ENCODE measurements around the gene ACAT2.
A peak's percentile ranks its signal among the peaks of the same experiment; 100 is the strongest.

Gene ACAT2

DNA sequence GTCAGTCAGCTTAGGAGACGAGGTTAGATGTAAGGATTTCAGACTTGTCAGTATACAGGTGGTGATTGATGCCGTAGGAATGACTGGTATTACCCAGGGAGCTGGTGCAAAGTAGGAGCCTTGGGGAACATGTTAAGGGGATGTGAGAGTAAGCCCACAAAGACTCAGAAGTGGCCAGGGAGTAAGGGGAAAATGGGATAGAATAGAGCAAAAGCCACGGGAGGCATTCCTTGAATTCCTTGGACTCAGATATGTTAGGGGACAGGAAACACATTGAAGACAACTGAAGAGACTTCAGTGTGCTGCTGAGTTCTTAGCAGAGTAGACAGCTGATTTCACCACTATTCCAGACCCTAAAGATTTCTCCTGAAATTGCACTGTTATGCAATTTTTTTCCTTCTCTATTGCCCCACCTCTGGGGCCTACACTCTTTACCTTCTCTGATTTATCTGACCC lies 1.2 kb upstream of the ACAT2 start:
- ATAC-seq: peak; percentile 13
- TF ChIP-seq ZFP30 (CRISPR knock-in tag; IDR thresholded peaks at IDR 0.05): no peak
- no peak for TF ChIP-seq ZFP3 (CRISPR knock-in tag; IDR thresholded peaks at IDR 0.05)
- TF ChIP-seq ESRRG (CRISPR knock-in tag; IDR thresholded peaks at IDR 0.05): no peak
- TF ChIP-seq RARB (CRISPR knock-in tag; IDR thresholded peaks at IDR 0.05): no peak
- TF ChIP-seq BACH2 (CRISPR knock-in tag; IDR thresholded peaks at IDR 0.05; ENCODE audit: borderline replicate concordance): no peak
- no peak for TF ChIP-seq ZNF8 (CRISPR knock-in tag; IDR thresholded peaks at IDR 0.05)
- no peak for TF ChIP-seq POU6F1 (CRISPR knock-in tag; IDR thresholded peaks at IDR 0.05; ENCODE audit: borderline replicate concordance, low read depth)
- TF ChIP-seq GLIS3 (CRISPR knock-in tag; IDR thresholded peaks at IDR 0.05): no peak
- no peak for TF ChIP-seq ZNF565 (CRISPR knock-in tag; conservative IDR thresholded peaks at IDR 0.05; ENCODE audit: low read depth)
- TF ChIP-seq OSR1 (CRISPR knock-in tag; IDR thresholded peaks at IDR 0.05): no peak
- no peak for TF ChIP-seq ZC3H10 (CRISPR knock-in tag; IDR thresholded peaks at IDR 0.05)
- no peak for TF ChIP-seq PPARA (CRISPR knock-in tag; IDR thresholded peaks at IDR 0.05; ENCODE audit: borderline replicate concordance)
- TF ChIP-seq ZNF70 (CRISPR knock-in tag; IDR thresholded peaks at IDR 0.05): no peak
- TF ChIP-seq, protein P1, sequence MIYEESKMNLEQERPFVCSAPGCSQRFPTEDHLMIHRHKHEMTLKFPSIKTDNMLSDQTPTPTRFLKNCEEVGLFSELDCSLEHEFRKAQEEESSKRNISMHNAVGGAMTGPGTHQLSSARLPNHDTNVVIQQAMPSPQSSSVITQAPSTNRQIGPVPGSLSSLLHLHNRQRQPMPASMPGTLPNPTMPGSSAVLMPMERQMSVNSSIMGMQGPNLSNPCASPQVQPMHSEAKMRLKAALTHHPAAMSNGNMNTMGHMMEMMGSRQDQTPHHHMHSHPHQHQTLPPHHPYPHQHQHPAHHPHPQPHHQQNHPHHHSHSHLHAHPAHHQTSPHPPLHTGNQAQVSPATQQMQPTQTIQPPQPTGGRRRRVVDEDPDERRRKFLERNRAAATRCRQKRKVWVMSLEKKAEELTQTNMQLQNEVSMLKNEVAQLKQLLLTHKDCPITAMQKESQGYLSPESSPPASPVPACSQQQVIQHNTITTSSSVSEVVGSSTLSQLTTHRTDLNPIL (CRISPR knock-in tag; IDR thresholded peaks at IDR 0.05; ENCODE audit: low read depth): no peak
- no peak for TF ChIP-seq TSHZ2 (CRISPR knock-in tag; IDR thresholded peaks at IDR 0.05)
- TF ChIP-seq CSDC2 (CRISPR knock-in tag; IDR thresholded peaks at IDR 0.05): no peak
- TF ChIP-seq, protein P2, sequence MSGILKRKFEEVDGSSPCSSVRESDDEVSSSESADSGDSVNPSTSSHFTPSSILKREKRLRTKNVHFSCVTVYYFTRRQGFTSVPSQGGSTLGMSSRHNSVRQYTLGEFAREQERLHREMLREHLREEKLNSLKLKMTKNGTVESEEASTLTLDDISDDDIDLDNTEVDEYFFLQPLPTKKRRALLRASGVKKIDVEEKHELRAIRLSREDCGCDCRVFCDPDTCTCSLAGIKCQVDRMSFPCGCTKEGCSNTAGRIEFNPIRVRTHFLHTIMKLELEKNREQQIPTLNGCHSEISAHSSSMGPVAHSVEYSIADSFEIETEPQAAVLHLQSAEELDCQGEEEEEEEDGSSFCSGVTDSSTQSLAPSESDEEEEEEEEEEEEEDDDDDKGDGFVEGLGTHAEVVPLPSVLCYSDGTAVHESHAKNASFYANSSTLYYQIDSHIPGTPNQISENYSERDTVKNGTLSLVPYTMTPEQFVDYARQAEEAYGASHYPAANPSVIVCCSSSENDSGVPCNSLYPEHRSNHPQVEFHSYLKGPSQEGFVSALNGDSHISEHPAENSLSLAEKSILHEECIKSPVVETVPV (CRISPR knock-in tag; IDR thresholded peaks at IDR 0.05): no peak

- TF ChIP-seq, protein P1 (CRISPR knock-in tag; IDR thresholded peaks at IDR 0.05; ENCODE audit: low read depth): no peak
- TF ChIP-seq PPARA (CRISPR knock-in tag; IDR thresholded peaks at IDR 0.05; ENCODE audit: borderline replicate concordance) (no peak), TCF4 (CRISPR knock-in tag; IDR thresholded peaks at IDR 0.05; ENCODE audit: borderline replicate concordance) (no peak), ZNF8 (CRISPR knock-in tag; IDR thresholded peaks at IDR 0.05) (no peak), RARB (CRISPR knock-in tag; IDR thresholded peaks at IDR 0.05) (no peak), ZC3H10 (CRISPR knock-in tag; IDR thresholded peaks at IDR 0.05) (no peak), TOX (CRISPR knock-in tag; IDR thresholded peaks at IDR 0.05; ENCODE audit: borderline replicate concordance) (no peak), OSR1 (CRISPR knock-in tag; IDR thresholded peaks at IDR 0.05) (no peak)
- ATAC-seq: no peak
Observed at GRCh38 chr6:159761129-159761872, 544 bp upstream of the ACAT2 start.

DNA sequence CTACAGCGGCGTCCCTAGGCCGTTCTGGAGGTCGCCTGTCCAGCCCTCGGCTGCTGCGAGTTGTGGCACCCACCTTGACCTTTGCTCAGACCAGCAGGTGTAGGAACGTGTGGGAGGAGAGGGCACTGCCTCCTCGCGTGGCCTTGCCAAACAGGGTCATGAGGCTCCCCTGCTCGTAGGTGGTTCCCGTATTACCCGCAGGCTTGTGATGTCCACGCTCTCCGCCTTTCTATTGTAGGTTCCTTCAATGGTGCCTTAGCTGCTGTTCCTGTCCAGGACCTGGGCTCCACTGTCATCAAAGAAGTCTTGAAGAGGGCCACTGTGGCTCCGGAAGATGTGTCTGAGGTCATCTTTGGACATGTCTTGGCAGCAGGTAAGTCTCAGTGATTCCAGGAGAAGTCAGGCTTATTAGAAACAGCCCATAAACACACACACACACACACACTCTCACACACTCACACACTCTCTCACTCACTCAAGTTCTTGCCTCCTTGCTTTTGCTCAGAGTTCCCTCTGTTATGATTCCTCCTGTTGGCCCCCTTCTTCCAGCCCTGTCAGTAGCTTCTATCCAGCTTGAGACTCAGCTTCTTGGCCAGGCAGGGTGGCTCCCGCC lies 942 bp downstream of the ACAT2 start:
- ATAC-seq: peak; percentile 2; the same call in 2 of the 3 replicates
- TF ChIP-seq, protein P1 (CRISPR knock-in tag; IDR thresholded peaks at IDR 0.05; ENCODE audit: low read depth): no peak
- TF ChIP-seq ZNF70 (CRISPR knock-in tag; IDR thresholded peaks at IDR 0.05) (no peak), ZNF8 (CRISPR knock-in tag; IDR thresholded peaks at IDR 0.05) (no peak), CSDC2 (CRISPR knock-in tag; IDR thresholded peaks at IDR 0.05) (no peak), ZFP30 (CRISPR knock-in tag; IDR thresholded peaks at IDR 0.05) (no peak), ZC3H10 (CRISPR knock-in tag; IDR thresholded peaks at IDR 0.05) (no peak), RARB (CRISPR knock-in tag; IDR thresholded peaks at IDR 0.05) (no peak), ARNTL (CRISPR knock-in tag; IDR thresholded peaks at IDR 0.05; ENCODE audit: borderline replicate concordance, low read depth) (no peak), PPARA (CRISPR knock-in tag; IDR thresholded peaks at IDR 0.05; ENCODE audit: borderline replicate concordance) (no peak), ISL1 (CRISPR knock-in tag; IDR thresholded peaks at IDR 0.05) (no peak)
- TF ChIP-seq, protein P3, sequence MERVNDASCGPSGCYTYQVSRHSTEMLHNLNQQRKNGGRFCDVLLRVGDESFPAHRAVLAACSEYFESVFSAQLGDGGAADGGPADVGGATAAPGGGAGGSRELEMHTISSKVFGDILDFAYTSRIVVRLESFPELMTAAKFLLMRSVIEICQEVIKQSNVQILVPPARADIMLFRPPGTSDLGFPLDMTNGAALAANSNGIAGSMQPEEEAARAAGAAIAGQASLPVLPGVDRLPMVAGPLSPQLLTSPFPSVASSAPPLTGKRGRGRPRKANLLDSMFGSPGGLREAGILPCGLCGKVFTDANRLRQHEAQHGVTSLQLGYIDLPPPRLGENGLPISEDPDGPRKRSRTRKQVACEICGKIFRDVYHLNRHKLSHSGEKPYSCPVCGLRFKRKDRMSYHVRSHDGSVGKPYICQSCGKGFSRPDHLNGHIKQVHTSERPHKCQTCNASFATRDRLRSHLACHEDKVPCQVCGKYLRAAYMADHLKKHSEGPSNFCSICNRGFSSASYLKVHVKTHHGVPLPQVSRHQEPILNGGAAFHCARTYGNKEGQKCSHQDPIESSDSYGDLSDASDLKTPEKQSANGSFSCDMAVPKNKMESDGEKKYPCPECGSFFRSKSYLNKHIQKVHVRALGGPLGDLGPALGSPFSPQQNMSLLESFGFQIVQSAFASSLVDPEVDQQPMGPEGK (CRISPR knock-in tag; IDR thresholded peaks at IDR 0.05; ENCODE audit: borderline replicate concordance): no peak
- TF ChIP-seq, protein P2 (CRISPR knock-in tag; IDR thresholded peaks at IDR 0.05): no peak
